ENCODE data around the gene SLC22A3. TPM values are rescaled to one million over a fixed set of nuclear protein-coding genes. Genes with fewer than 3 reads are reported as not detected.

The SLC22A3 gene
- polyA plus RNA-seq, 1 donor, result 6.4 TPM

DNA sequence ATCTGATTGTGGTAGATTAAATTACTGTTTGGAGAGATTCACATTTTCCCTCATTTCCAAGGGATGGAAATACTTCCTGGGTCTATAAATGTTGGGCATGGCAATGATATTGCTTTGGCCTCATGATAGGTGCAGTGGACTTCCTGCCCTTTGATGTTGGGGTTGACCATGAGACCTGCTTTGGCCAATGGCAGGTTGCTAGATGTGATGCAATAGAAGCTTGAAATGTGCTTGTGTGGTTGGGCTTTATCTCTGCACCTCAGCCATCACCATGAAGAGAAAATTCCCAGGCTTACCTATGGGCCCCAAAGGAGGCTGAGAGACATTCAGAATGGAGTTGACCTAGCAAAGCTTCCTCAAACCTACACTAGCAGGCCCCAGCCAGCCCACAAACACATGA, 69.4 kb downstream of the SLC22A3 start:
- DNase-seq, result no peak

DNA sequence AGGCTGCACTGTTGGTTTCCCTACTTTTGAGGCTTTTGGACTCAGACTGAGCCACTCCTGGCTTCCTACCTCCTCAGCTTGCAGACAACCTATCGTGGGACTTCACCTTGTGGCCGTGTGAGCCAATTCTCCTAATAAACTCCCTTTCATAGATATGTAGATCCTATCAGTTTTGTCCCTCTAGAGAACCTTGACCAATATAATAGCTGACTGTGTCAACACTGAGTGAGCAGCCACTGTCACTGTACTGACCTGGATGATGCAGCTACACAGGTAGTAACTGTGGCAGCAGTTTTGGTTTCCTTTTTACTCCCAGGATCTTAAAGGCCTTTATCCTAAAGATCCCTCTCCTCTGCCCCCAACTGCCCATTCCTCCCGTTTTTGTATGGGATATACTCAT, 70.2 kb downstream of the SLC22A3 start:
- no peak for DNase-seq

- no peak for DNase-seq
These were observed 71.3 kb downstream of the SLC22A3 start for GRCh38 chr6:160419488-160419887.

GRCh38 chr6:160420253-160420968, 72.2 kb downstream of the SLC22A3 start:
- DNase-seq, result no peak

DNA sequence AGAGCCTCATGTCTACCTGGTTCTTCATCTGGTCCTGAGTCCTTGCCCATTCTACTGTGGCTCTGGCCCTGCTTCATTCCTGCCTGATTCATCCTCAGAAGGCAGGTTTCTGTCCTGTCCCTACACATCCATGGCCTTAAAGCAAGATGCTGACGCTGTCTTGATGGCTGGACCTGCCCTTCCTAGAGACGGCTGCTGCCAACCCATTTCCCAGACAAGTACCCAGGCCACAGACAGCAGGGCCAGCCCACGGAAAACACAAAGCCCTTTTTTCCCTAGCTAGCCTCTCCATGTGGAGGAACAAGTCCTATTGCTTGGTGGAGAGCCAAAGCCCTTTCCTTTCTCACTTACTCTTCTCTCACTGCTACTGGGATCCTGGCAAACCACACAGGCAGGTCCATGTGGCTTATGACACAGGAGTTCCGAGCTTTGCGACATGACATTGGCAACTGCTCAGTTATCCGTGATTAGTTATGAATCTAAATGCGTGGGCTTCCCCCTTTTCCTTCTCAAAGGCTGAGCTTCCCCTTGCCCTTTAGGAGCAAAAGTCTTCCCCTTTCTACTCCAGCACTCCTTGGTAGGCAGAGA, 72.9 kb downstream of the SLC22A3 start:
- DNase-seq, result no peak

DNA sequence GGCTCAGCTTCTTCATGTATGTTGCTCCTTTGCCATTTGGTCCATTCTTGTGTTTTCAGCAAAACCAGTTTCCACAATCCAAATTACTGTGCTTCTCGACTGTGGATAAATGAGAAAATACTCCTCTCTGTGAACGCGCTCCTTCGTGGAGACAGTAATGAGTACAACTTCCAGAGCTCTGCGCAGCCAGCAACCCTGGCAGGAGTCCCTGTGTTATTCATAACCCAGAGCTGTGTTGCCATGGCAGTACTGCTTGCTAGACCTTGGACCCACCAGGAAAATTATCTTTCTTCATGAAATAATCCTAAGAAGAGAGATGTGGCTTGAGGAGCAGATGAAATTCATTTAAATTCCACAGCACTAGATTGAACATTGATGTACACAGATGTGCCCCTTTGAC, 73.7 kb downstream of the SLC22A3 start:
- no peak for DNase-seq

DNA sequence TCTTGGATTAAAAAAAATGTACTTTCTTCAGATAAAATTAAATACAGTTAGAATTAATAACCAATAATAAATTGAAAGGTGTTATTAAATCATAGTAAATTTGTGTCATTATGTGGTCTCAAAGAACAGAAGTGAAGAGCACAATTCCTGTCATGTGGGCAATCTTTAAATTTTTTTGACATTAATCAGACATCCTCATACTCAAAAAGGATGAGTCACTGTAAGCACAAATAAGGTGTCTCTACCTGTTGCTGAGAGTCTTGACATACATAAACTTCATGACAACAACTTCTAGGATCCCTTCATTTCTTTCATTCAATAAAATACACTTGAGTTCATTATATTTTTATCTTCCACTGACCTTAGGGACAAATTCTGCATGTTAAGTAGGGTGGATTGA, 76.1 kb downstream of the SLC22A3 start:
- DNase-seq, result no peak

DNA sequence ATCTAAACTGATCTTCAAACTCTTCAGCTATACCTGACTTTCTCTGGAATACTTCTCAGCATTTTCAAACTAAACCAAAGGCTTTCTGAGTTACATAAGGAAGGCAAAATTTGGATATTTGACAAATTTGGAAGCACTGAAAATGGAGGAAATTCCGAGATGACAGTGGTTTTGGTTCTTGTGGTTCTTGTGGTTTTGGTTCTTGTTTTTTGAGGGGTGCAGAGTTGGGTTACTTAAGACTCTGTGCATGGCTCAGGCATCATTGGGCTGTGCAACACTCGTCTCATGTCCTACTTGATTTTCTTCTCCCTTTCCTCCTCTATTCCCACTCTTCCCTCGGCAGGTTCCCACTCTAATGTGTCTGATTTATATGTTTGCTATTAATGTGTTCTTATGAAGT, 78.0 kb downstream of the SLC22A3 start:
- no peak for DNase-seq

- no peak for DNase-seq
These were observed 79.3 kb downstream of the SLC22A3 start for GRCh38 chr6:160427312-160428068.

GRCh38 chr6:160428069-160428430, 79.9 kb downstream of the SLC22A3 start:
- DNase-seq, result no peak

- no peak for DNase-seq
These were observed 80.8 kb downstream of the SLC22A3 start for GRCh38 chr6:160428818-160429619.

GRCh38 chr6:160429620-160429895, 81.4 kb downstream of the SLC22A3 start:
- no peak for DNase-seq

DNA sequence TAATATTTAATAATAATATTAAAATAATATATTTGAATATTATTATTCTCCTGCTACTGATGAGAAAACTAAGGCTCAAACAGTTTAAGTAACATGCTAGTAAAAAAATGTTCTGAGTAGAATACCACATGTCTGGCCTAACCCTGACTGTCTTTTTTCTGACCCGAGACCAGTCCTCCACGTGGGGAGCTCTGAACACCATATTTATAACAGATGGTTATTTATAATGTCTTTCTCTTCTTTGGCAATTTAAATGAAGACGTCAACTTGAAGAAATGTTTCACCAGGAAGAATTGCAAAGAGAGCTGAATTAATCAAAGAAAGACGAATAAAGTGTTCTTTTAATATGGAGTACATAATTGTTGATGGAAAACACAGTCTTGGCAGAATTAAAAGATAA, 82.0 kb downstream of the SLC22A3 start:
- DNase-seq, result no peak

DNA sequence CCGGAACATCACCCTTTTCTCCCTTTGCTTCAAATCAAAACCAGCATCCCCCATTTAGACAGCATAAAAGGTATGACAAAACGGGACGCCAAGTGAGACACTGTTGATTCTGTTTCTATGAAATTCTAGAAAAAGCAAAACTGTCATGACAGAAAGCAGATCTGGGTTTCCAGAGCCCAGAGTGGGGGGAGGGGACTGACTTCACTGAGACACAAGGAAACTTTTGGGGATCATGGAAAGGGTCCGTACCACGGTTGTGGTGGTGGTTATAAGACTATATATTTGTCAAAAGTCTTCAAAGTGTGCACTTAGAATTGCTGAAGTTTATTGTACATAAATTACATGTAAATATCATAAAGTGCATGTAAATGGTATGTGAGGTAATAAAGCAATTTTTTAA, 82.6 kb downstream of the SLC22A3 start:
- no peak for DNase-seq

DNA sequence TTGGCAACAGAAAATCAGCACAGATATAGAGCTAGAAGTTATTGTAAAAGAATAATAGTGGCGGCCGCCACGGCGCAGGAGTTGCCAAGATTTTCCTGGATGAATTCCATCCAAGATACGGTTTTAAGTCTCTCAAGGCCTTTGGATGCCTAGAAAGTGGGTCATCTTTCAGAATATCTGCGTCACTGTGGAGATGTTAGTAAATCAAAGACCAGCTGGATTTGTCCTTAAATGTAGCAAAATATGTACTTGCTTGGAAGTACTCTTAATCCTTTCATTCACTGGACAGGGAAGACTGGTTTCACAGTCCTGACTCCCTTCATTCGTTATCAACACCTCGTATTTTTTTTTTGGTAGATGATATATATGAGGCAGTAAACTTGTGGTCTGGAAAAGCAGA, 83.0 kb downstream of the SLC22A3 start:
- DNase-seq, result peak; percentile 32

DNA sequence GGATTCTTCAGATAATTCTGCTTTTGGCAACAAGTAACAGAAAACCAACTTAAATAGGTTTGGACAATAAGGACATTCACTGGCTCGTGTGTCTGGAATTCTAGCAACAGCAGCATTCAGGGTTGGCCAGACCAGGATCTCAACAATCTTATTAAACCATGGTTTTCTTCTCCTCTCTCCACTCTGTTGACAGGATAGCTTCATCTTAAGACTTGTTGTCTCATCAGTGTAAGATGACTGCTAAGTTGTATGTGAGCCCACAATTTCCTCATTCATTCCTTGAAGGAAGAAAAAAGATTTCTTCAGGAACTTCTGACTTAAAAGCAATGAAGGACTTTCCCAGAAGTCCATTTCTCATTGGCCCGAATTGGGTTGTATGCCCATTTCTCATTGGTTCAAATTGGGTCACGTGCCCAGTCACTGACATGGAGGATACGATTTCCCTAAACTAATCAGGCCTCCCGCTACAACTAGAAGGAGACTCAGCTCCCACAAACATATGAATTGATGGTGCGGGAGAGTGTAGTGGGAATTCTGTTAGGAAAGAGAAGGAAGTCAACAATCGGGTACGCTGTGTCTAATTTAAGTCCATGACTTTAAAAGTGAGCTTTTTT, 83.7 kb downstream of the SLC22A3 start:
- DNase-seq, result no peak

- no peak for DNase-seq
These were observed 87.8 kb downstream of the SLC22A3 start for GRCh38 chr6:160435935-160436334.

DNA sequence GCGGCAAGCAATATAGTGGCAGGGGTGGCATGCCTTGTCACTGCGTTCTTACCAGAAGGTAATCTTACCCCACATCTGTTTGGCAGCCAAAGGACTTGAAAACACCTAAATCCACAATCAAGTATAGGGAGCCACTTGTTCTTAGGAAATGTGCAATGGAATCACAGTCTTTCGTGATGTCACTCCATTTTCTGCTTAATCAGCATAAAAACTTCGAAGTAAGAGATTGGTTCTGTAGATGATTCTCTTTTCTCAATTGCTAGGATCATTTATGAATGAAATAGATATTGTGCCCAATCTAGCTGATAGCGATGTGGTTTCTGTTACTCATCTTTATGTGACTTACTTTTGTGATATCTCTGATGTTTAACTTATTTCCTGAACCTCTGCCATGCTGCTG, 89.0 kb downstream of the SLC22A3 start:
- DNase-seq, result no peak

DNA sequence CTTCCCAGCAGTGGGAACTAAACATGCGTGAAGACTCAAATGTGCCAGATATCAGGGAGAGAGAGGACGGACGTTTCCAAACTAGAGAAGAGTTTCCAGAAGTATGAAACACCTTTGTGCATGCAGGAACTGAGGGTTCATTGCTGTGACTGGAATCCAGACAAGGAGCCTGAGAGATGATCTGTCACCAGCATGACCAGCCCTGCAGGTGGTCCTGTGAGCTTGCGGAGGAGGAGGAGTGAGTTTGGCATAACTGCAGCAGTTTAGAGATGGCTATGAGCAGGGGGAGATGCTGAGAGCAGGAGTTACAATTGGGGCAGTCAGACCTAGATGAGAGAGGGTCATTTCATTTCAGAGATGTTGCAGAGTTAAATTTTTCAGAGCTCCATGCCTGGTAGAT, 89.6 kb downstream of the SLC22A3 start:
- no peak for DNase-seq

- DNase-seq, result no peak
These were observed 90.3 kb downstream of the SLC22A3 start for GRCh38 chr6:160438481-160438880.

DNA sequence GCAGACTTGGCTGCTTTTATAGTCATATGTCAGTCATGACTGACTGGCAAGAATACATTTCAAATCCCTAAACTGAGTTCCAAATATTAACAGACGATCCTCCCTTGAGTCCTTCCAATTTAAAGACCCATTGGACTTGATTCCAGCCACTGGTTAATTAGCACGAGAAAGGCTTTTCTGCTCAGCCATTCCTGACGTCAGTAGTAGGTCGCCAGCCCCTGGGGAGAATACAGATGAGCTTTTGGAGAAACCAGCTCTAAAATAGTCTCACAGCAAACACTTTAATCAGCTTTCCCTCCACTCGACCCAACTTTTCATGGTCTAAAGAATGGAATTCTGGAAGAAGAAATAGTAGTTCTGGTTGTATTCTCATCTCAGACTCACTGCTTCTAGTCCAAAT, 91.6 kb downstream of the SLC22A3 start:
- no peak for DNase-seq

DNA sequence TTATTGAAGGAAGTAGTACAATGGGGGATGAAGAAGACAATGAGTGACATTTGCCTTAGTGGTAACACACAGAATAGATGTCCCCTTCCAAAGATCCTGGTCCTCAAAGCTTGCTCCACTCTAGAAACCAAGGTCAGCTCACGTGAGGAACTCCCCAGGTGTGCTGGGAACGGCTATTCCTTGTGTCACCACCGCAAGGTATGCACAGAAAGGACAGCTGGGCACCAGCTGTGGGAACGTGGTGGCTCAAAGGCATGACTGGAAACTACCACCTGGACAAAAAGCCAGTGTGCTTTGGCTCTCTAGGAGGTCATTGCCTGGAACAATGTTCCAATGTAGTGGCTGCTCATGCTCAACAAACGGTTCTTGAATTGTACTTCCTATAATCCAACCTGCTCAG, 94.0 kb downstream of the SLC22A3 start:
- DNase-seq, result no peak

DNA sequence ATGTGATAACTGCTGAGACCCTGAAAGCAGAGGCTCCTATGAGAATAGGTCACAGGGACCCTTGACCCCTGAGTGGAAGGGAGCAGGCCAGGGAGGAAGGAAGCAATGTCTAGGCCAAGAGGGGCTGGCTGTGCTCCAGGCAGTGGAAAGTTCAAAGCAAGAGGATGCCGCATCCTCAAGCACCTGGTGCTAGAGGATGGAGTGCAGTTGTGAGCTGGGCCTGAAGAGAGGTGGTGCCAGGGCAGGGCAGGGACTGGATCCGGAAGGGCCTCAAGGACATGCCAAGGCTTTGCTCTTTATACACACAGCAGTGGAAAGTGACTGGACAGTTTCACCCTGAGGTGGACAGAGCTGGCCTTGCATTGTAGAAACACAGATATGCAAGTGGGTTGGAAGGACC, 97.0 kb downstream of the SLC22A3 start:
- DNase-seq, result no peak
